ENCODE measurements around the gene GET3.

DNA sequence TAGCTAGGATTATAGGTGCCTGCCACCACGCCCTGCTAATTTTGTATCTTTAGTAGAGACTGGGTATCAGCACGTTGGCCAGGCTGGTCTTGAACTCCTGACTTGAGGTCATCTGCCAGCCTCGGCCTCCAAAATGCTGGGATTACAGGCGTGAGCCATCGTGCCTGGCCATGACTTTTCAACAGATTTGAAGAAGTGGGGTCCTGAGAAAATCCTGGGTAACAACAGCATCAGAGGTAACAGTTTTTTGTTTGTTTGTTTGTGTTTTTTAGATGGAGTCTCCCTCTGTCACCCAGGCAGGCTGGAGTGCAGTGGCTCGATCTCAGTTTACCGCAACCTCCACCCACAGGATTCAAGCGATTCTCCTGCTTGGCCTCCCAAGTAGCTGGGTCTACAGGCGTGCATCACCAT is 57.7 kb downstream of the GET3 start:
- TF ChIP-seq GABPA (IDR thresholded peaks at IDR 0.05; ENCODE audit: low read depth) (no peak), RXRA (IDR thresholded peaks at IDR 0.05; ENCODE audit: borderline replicate concordance, low read depth) (no peak), TCF12 (IDR thresholded peaks at IDR 0.05) (no peak)
- TF ChIP-seq, protein P1, sequence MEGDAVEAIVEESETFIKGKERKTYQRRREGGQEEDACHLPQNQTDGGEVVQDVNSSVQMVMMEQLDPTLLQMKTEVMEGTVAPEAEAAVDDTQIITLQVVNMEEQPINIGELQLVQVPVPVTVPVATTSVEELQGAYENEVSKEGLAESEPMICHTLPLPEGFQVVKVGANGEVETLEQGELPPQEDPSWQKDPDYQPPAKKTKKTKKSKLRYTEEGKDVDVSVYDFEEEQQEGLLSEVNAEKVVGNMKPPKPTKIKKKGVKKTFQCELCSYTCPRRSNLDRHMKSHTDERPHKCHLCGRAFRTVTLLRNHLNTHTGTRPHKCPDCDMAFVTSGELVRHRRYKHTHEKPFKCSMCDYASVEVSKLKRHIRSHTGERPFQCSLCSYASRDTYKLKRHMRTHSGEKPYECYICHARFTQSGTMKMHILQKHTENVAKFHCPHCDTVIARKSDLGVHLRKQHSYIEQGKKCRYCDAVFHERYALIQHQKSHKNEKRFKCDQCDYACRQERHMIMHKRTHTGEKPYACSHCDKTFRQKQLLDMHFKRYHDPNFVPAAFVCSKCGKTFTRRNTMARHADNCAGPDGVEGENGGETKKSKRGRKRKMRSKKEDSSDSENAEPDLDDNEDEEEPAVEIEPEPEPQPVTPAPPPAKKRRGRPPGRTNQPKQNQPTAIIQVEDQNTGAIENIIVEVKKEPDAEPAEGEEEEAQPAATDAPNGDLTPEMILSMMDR (IDR thresholded peaks at IDR 0.05): no peak
- TF ChIP-seq, protein P2, sequence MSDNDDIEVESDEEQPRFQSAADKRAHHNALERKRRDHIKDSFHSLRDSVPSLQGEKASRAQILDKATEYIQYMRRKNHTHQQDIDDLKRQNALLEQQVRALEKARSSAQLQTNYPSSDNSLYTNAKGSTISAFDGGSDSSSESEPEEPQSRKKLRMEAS (IDR thresholded peaks at IDR 0.05; ENCODE audit: low read depth): no peak
- TF ChIP-seq, protein P3, sequence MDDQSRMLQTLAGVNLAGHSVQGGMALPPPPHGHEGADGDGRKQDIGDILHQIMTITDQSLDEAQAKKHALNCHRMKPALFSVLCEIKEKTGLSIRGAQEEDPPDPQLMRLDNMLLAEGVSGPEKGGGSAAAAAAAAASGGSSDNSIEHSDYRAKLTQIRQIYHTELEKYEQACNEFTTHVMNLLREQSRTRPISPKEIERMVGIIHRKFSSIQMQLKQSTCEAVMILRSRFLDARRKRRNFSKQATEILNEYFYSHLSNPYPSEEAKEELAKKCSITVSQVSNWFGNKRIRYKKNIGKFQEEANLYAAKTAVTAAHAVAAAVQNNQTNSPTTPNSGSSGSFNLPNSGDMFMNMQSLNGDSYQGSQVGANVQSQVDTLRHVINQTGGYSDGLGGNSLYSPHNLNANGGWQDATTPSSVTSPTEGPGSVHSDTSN (IDR thresholded peaks at IDR 0.05): no peak
